WERI-Rb-1 (cell line): ENCODE results near the gene FUT2.

Experiments used
- DNase-seq: peaks from one replicate; pipeline ENCODE4 v3.0.0-alpha.2; 2020
- H3K27ac ChIP-seq: fragments of 250-450 bp; sonication (Bioruptor Pico); 2 replicates; pipeline ENCODE4 v1.5.1; 2020; ENCODE audit warnings: mild to moderate bottlenecking, moderate library complexity
- H3K27me3 ChIP-seq: fragments of 250-450 bp; sonication (Bioruptor Pico); 2 replicates; pipeline ENCODE4 v1.5.1; 2021; ENCODE audit warnings: mild to moderate bottlenecking, low read depth, moderate library complexity; ENCODE audit not compliant: insufficient read depth, severe bottlenecking
- H3K36me3 ChIP-seq: fragments of 250-450 bp; sonication (Bioruptor Pico); 2 replicates; pipeline ENCODE4 v1.5.1; 2020; ENCODE audit warnings: mild to moderate bottlenecking, moderate library complexity
- H3K4me3 ChIP-seq: 2 replicates; pipeline ENCODE4 v1.5.1; 2011; ENCODE audit warnings: low read depth, mild to moderate bottlenecking, control low read depth, low read length
- H3K9me3 ChIP-seq: fragments of 250-450 bp; sonication (Bioruptor Pico); 2 replicates; pipeline ENCODE4 v1.5.1; 2021; ENCODE audit warnings: mild to moderate bottlenecking, moderate library complexity; ENCODE audit not compliant: severe bottlenecking
- TF ChIP-seq, protein P1 (sequence below): IDR thresholded peaks from 2 replicates; pipeline ENCODE4 v1.5.1; 2011; ENCODE audit warnings: low read depth, mild to moderate bottlenecking, control low read depth, inconsistent platforms, low read length

Gene FUT2

GRCh38 chr19:48724796-48725753, 29.3 kb downstream of the FUT2 start:
- no peak overlapping the region for H3K27ac ChIP-seq
- no peaks in the 10 kb centered on the region for H3K27me3 ChIP-seq
- DNase-seq = no peak
- H3K36me3 ChIP-seq = no peaks in the 10 kb centered on the region; the same call in 1 of the 2 replicates
- no peak overlapping the region for H3K4me3 ChIP-seq
- no peaks in the 10 kb centered on the region for H3K9me3 ChIP-seq
- TF ChIP-seq, protein P1, sequence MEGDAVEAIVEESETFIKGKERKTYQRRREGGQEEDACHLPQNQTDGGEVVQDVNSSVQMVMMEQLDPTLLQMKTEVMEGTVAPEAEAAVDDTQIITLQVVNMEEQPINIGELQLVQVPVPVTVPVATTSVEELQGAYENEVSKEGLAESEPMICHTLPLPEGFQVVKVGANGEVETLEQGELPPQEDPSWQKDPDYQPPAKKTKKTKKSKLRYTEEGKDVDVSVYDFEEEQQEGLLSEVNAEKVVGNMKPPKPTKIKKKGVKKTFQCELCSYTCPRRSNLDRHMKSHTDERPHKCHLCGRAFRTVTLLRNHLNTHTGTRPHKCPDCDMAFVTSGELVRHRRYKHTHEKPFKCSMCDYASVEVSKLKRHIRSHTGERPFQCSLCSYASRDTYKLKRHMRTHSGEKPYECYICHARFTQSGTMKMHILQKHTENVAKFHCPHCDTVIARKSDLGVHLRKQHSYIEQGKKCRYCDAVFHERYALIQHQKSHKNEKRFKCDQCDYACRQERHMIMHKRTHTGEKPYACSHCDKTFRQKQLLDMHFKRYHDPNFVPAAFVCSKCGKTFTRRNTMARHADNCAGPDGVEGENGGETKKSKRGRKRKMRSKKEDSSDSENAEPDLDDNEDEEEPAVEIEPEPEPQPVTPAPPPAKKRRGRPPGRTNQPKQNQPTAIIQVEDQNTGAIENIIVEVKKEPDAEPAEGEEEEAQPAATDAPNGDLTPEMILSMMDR = no peak

DNA sequence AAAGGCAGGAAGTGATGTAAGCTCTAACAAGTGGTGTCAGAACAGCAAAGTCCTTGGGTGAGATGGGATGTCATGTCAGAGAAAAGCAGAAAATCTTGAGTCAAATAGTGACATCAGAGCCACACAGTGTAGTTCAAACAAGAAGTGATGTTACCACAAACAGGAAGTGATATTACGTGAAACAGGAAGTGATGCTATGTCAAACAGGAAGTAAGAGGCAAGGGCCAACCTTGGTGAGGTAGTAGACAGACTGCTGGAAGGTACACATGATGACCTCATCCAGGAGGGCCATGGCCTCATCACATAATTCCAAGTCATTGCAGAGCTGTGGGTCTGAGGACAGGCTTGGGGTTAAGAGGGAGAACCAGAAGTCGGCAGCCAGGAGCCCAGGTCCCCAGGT, 30.8 kb downstream of the FUT2 start:
- H3K27ac ChIP-seq = no peak overlapping the region
- TF ChIP-seq, protein P1 = no peak
- no peak overlapping the region for H3K4me3 ChIP-seq

DNA sequence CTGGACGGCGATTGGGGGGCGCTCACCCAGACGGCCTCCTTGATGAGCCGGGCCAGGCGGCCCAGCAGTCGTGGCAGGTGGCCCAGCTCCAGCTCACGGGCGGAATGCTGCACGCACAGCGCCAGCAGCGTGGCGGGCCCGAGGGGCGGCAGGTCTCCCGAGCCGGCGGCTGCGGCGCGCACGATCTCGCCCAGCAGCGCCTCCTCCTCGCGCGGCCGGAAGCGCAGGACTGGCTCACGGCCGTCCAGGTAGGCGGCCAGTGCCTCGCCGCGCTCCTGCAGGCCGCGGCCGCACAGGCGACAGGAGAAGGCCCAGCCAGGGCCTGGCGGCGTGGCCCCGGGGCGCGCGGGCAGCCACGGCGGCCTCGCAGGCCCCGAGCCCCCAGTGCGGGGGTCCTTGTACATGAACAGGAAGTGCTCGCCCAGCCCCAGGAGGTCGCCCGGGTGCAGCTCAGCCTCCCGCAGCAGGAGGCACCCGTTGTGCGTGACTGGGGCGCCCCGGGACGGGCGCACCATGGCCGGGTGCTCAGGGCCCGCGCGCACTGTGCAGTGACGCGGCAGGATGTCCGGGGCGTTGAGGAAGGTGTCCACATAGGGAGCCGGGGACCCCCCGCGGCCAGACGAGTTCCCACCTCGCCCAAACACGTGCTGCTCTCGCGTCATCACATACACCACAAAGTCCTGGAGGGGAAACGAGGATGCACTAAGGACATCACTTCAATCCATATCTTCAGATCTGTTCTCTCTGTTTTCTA, 33.3 kb downstream of the FUT2 start:
- DNase-seq = no peak
- Histone ChIP-seq H3K9me3 (no peaks in the 10 kb centered on the region), H3K36me3 (no peaks in the 10 kb centered on the region), H3K27ac (no peak overlapping the region), H3K4me3 (no peak overlapping the region), H3K27me3 (no peaks in the 10 kb centered on the region)
- TF ChIP-seq, protein P1 = no peak

More for the DNA sequence above, 30.8 kb downstream of the FUT2 start:
- H3K9me3 ChIP-seq = no peaks in the 10 kb centered on the region
- no peaks in the 10 kb centered on the region for H3K36me3 ChIP-seq
- H3K27me3 ChIP-seq = no peaks in the 10 kb centered on the region
- DNase-seq = no peak

DNA sequence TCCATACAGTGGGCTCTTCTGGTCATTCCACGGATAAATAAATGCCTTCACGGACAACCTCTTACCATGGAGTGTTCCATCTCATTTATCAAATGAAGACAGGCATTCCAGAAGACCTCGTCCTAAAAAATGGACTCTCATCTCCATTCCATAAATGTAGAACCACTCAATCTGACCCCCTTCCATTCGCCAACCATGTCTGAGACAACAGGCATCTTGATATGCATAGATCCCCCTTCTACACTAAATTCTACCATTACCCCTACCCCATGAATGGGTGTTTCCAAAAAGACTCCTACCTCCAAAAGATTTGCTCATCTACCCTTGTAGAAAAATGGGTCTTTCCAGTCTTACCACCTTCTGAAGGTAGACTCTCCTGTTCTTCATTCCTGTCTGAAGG, 35.7 kb downstream of the FUT2 start:
- H3K36me3 ChIP-seq = no peaks in the 10 kb centered on the region
- TF ChIP-seq, protein P1 = no peak
- DNase-seq = no peak

DNA sequence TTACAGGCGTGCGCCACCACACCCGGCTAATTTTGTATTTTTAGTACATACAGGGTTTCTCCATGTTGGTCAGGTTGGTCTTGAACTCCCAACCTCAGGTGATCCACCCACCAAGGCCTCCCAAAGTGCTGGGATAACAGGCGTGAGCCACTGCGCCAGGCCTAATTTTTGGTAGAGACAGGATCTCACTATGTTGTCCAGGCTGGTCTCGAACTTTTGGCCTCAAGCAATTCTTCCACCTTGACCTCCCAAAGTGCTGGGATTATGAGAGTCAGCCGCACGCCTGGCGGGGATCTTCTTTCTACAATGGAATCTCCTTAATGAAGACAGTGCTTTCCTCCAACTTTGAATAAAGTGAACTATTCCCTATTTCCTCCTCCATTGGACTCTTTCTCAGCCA, 38.9 kb downstream of the FUT2 start:
- Histone ChIP-seq H3K9me3 (no peaks in the 10 kb centered on the region), H3K27ac (no peak overlapping the region), H3K36me3 (no peaks in the 10 kb centered on the region), H3K4me3 (peak overlapping the region; percentile 48; the same call in 1 of the 2 replicates), H3K27me3 (no peaks in the 10 kb centered on the region)
- TF ChIP-seq, protein P1 = no peak
- no peak for DNase-seq

More for the DNA sequence above, 35.7 kb downstream of the FUT2 start:
- Histone ChIP-seq H3K27me3 (no peaks in the 10 kb centered on the region), H3K27ac (no peak overlapping the region), H3K9me3 (no peaks in the 10 kb centered on the region), H3K4me3 (no peak overlapping the region)
